GM12892 (cell line): ENCODE measurements around the gene MYO1D.

Experiments used
- POLR2A ChIP-seq: IDR thresholded peaks from 2 replicates; pipeline ENCODE4 v1.6.1; 2011; ENCODE audit warnings: low read depth, low read length, control low read depth
- POLR2AphosphoS5 ChIP-seq: IDR thresholded peaks from 2 replicates; pipeline ENCODE4 v1.6.1; 2011; ENCODE audit warnings: low read depth, low read length, control low read depth
- TAF1 ChIP-seq: IDR thresholded peaks from 2 replicates; pipeline ENCODE4 v1.6.1; 2011; ENCODE audit warnings: low read depth, mild to moderate bottlenecking, control low read depth, low read length, borderline replicate concordance

DNA sequence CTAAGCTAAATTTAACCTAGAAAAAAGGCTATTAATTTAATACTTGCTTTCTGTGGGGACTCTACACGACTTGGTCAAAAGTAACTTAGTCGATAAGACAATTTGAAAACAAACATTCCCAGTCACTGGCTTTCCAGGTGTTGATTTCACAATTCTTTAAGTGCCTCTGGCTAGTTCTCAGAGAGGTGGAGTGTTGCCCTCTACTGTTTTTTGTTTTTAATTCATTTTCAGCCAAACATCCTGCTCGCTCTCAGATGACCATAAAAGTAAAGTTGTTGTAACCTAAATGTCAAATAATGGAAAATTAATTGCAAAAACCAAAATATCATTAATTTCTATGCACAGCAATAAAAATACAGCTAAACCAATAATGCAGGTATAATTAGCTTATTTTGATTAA lies 107.1 kb downstream of the MYO1D start:
- TF ChIP-seq POLR2AphosphoS5: no peak
- no peak for TF ChIP-seq TAF1
- TF ChIP-seq POLR2A: no peak
